Testis (tissue), 3 donors: ENCODE data around the gene TTC7B. TPM values are rescaled to one million over a fixed set of nuclear protein-coding genes. Genes with fewer than 3 reads are reported as not detected.

ENCODE experiments used
- DNase-seq: peaks from one replicate; pipeline ENCODE4 v3.0.0-alpha.2; 2019
- H3K27ac ChIP-seq, 2 donors: fragments of 200-600 bp; sonication (generic); one replicate each; pipeline ENCODE4 v1.5.1; 2019
- H3K27me3 ChIP-seq: fragments of 200-600 bp; sonication (generic); one replicate; pipeline ENCODE4 v1.5.1; 2019
- H3K36me3 ChIP-seq: fragments of 200-600 bp; sonication (generic); one replicate; pipeline ENCODE4 v1.5.1; 2017; ENCODE audit warnings: low read depth; ENCODE audit errors: missing control alignments
- H3K4me1 ChIP-seq: fragments of 200-600 bp; sonication (generic); one replicate; pipeline ENCODE4 v1.5.1; 2019
- H3K4me3 ChIP-seq, 2 donors: fragments of 200-600 bp; sonication (generic); one replicate each; pipeline ENCODE4 v1.5.1; 2017 to 2019
- H3K9me3 ChIP-seq: fragments of 200-600 bp; sonication (generic); one replicate; pipeline ENCODE4 v1.5.1; 2017
- CTCF ChIP-seq, 3 experiments: fragments of 450-650 bp in 2 of 3; fragments of 200-600 bp in 1 of 3; sonication (generic) in 1 of 3; IDR thresholded peaks; one replicate each; pipeline ENCODE4 v1.5.1; 2016 to 2019; ENCODE audit warnings: antibody characterized with exemption in 3 of 3, mild to moderate bottlenecking in 2 of 3, moderate library complexity in 1 of 3
- POLR2A ChIP-seq: fragments of 450-650 bp; IDR thresholded peaks from one replicate; pipeline ENCODE4 v1.6.1; 2017; ENCODE audit warnings: antibody characterized with exemption, mild to moderate bottlenecking, moderate library complexity
- WGBS, 2 donors: methylation state at CpG; one replicate each; pipeline ENCODE4 v1.1.5; 2018; 5-methylcytosine and 5-hydroxymethylcytosine counted together
- intact Hi-C: fragments of 100-400 bp; cut with DNase I; formaldehyde crosslinking; loops from one replicate; pipeline ENCODE4 v1.15.1; 2023; ENCODE audit warnings: low total_unique reads
- polyA plus RNA-seq: library from polyadenylated mRNA; stranded (reverse); fragments of 350-450 nt; fragmentation: Illumina TruSeq; extraction: RNeasy Lipid Tissue Mini Kit (QIAGEN cat#74804); gene quantifications from one replicate; pipeline ENCODE4 v1.2.3, GENCODE V29; 2014; ENCODE audit warnings: low read depth, low replicate concordance; ENCODE audit not compliant: insufficient read depth
- total RNA-seq, 2 donors: library from RNA; depleted of rRNA; stranded (reverse); fragments of >200 nt; gene quantifications; one replicate each; pipeline ENCODE4 v1.2.3, GENCODE V29; 2016

TTC7B gene
- total and polyA plus RNA-seq, 3 donors from 2014 or later, result 11.3 to 17.0 (median 12.1) TPM

GRCh38 chr14:90693413-90693812, 122.8 kb downstream of the TTC7B start:
- H3K27ac ChIP-seq, result no peak overlapping the region
- 90 to 93% methylated on average over 3 of the region's 3 CpGs for WGBS, 2 donors
- peaks cover 4% of the 10 kb centered on the region for H3K4me1 ChIP-seq
- no peaks in the 10 kb centered on the region for H3K27me3 ChIP-seq
- no peak for TF ChIP-seq POLR2A
- TF ChIP-seq CTCF (IDR thresholded peaks at IDR 0.05), result no peak
- H3K4me3 ChIP-seq, result no peak overlapping the region
- no peak for DNase-seq
- no peaks in the 10 kb centered on the region for H3K9me3 ChIP-seq
- intact Hi-C loops, result no loop called here
- no peaks in the 10 kb centered on the region for H3K36me3 ChIP-seq

- intact Hi-C loops, result no loop called here
- no peak for TF ChIP-seq CTCF (IDR thresholded peaks at IDR 0.05)
- no peak for TF ChIP-seq POLR2A
Observed at GRCh38 chr14:90692826-90693225, 123.4 kb downstream of the TTC7B start.

GRCh38 chr14:90692061-90692460, 124.2 kb downstream of the TTC7B start:
- no peak for DNase-seq
- TF ChIP-seq POLR2A, result no peak
- no peak for TF ChIP-seq CTCF (IDR thresholded peaks at IDR 0.05)
- Histone ChIP-seq H3K4me3 (no peak overlapping the region), H3K27me3 (no peaks in the 10 kb centered on the region), H3K27ac (no peak overlapping the region), H3K4me1 (no peaks in the 10 kb centered on the region), H3K36me3 (no peaks in the 10 kb centered on the region), H3K9me3 (no peaks in the 10 kb centered on the region)
- intact Hi-C loops, result no loop called here
- WGBS, 2 donors, result 86 to 95% methylated on average over 2 of the region's 2 CpGs

More at GRCh38 chr14:90692826-90693225, 123.4 kb downstream of the TTC7B start:
- WGBS, 2 donors, result 86 to 95% methylated on average over 1 of the region's 1 CpG
- no peak overlapping the region for H3K4me3 ChIP-seq
- peaks cover 4% of the 10 kb centered on the region for H3K4me1 ChIP-seq
- no peaks in the 10 kb centered on the region for H3K36me3 ChIP-seq
- no peaks in the 10 kb centered on the region for H3K9me3 ChIP-seq
- no peaks in the 10 kb centered on the region for H3K27me3 ChIP-seq
- DNase-seq, result no peak
- no peak overlapping the region for H3K27ac ChIP-seq

GRCh38 chr14:90691627-90692026, 124.6 kb downstream of the TTC7B start:
- DNase-seq, result no peak
- Histone ChIP-seq H3K9me3 (no peaks in the 10 kb centered on the region), H3K36me3 (no peaks in the 10 kb centered on the region), H3K27me3 (no peaks in the 10 kb centered on the region), H3K27ac (no peak overlapping the region), H3K4me3 (no peak overlapping the region), H3K4me1 (no peaks in the 10 kb centered on the region)
- 96 to 98% methylated on average over 2 of the region's 2 CpGs for WGBS, 2 donors
- TF ChIP-seq CTCF (IDR thresholded peaks at IDR 0.05) (no peak), POLR2A (no peak)
- intact Hi-C loops, result no loop called here

GRCh38 chr14:90687680-90688079, 128.6 kb downstream of the TTC7B start:
- no peaks in the 10 kb centered on the region for H3K27me3 ChIP-seq
- H3K4me3 ChIP-seq, result no peak overlapping the region
- no peak overlapping the region for H3K27ac ChIP-seq
- H3K4me1 ChIP-seq, result no peaks in the 10 kb centered on the region
- intact Hi-C loops, result no loop called here
- no peak for DNase-seq
- no peak for TF ChIP-seq POLR2A
- TF ChIP-seq CTCF (IDR thresholded peaks at IDR 0.05), result no peak
- WGBS, 2 donors, result 95 to 97% methylated on average over 5 of the region's 5 CpGs
- no peaks in the 10 kb centered on the region for H3K9me3 ChIP-seq
- H3K36me3 ChIP-seq, result no peaks in the 10 kb centered on the region
